Measurements from ENCODE around the gene HJV. TPM values are rescaled to one million over a fixed set of nuclear protein-coding genes. Genes with fewer than 3 reads are reported as not detected.
A peak's percentile ranks its signal among the peaks of the same experiment; 100 is the strongest.

HJV gene
- total RNA-seq, 4 donors from 2014 or later, result 274 to 585 (median 420) TPM

DNA sequence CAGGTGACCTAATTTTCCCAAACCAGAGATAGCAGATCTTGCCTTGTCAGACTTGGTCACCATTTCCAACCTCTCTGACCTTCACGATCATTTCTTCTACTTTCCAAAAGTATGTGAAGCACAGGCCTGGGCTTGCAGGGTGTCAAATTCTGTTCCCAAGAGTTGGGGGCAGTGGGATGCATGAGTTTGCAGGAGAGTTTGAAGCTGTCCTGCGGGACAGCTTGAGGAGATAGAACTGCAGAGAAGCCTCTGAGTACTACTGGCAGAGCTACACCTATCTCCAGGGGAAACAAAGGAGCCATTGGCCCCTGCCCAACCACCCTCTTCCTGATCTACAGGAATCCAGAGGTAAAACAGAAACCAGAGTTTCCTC, 36.4 kb downstream of the HJV start:
- Histone ChIP-seq H3K27ac (peak overlapping the region; percentile 95 to 99 (median 98)), H3K36me3 (no peaks in the 10 kb centered on the region), H3K9me3 (no peaks in the 10 kb centered on the region), H3K27me3 (no peaks in the 10 kb centered on the region), H3K4me1 (peaks cover 70 to 74% of the 10 kb centered on the region in 2 donors), H3K4me3 (peak overlapping the region; percentile 30 to 53 (median 44))
- intact Hi-C loops (cut with DNase I; ENCODE audit: low total_unique reads), result no loop called here
- peak in 1 of 2 donors; percentile 58 for DNase-seq
- TF ChIP-seq, protein P1, sequence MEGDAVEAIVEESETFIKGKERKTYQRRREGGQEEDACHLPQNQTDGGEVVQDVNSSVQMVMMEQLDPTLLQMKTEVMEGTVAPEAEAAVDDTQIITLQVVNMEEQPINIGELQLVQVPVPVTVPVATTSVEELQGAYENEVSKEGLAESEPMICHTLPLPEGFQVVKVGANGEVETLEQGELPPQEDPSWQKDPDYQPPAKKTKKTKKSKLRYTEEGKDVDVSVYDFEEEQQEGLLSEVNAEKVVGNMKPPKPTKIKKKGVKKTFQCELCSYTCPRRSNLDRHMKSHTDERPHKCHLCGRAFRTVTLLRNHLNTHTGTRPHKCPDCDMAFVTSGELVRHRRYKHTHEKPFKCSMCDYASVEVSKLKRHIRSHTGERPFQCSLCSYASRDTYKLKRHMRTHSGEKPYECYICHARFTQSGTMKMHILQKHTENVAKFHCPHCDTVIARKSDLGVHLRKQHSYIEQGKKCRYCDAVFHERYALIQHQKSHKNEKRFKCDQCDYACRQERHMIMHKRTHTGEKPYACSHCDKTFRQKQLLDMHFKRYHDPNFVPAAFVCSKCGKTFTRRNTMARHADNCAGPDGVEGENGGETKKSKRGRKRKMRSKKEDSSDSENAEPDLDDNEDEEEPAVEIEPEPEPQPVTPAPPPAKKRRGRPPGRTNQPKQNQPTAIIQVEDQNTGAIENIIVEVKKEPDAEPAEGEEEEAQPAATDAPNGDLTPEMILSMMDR (IDR thresholded peaks at IDR 0.05 in 4 of 5, conservative IDR thresholded peaks at IDR 0.05 in 1 of 5), result no peak
- peak in 1 of 2 donors; percentile 5 for ATAC-seq
- in situ Hi-C loops (cut with MboI; ENCODE audit: low sequenced_read_pairs in 4 of 4), result no loop called here

DNA sequence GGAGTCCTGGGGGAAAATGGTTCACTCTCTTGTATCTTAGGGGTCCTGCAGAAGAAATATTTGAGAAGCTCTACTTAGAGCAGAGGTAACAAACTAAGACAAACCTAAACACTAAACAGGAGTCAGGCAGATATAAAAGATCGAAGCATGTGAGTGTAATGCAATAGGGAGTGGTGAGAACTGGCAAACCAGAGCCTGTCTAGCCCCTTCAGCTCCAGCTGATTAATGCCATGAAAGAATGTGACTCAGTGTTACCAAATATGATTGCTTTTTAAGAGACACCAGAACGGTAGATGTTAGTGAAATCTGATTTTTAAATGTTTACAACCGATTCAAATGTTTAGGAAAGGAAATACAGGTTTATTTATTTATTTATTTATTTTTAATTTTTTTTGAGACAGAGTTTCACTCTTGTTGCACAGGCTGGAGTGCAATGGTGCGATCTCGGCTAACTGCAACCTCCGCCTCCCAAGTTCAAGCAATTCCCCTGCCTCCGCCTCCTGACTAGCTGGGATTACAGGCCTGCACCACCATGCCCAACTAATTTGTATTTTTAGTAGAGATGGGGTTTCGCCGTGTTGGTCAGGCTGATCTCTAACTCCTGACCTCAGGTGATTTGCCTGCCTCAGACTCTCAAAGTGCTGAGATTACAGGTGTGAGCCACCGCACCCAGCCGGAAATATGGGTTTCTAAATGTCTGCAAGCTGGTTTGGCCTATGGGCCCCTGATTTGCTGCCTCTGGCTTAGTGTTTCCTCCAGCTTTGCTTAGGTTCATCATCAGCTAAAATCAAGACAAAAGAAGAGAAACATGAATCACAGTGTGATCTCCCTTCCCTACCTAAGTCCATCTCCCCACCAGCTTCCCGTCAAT, 37.3 kb downstream of the HJV start:
- H3K27me3 ChIP-seq, result no peaks in the 10 kb centered on the region
- H3K36me3 ChIP-seq, result no peaks in the 10 kb centered on the region
- H3K9me3 ChIP-seq, result no peaks in the 10 kb centered on the region
- H3K4me3 ChIP-seq, result peak overlapping the region in 3 of 4 donors; percentile 11 to 53 (median 45)
- DNase-seq (peak in 1 of 2 donors; percentile 31), ATAC-seq (no peak)
- TF ChIP-seq, protein P1 (IDR thresholded peaks at IDR 0.05 in 4 of 5, conservative IDR thresholded peaks at IDR 0.05 in 1 of 5), result no peak
- peak; percentile 7 to 36 for TF ChIP-seq POLR2A (IDR thresholded peaks at IDR 0.05)
- in situ Hi-C loops (cut with MboI; ENCODE audit: low sequenced_read_pairs in 4 of 4) (no loop called here), intact Hi-C loops (cut with DNase I; ENCODE audit: low total_unique reads) (no loop called here)
- peak overlapping the region; percentile 95 to 99 (median 98) for H3K27ac ChIP-seq
- peaks cover 77 to 80% of the 10 kb centered on the region in 2 donors for H3K4me1 ChIP-seq

DNA sequence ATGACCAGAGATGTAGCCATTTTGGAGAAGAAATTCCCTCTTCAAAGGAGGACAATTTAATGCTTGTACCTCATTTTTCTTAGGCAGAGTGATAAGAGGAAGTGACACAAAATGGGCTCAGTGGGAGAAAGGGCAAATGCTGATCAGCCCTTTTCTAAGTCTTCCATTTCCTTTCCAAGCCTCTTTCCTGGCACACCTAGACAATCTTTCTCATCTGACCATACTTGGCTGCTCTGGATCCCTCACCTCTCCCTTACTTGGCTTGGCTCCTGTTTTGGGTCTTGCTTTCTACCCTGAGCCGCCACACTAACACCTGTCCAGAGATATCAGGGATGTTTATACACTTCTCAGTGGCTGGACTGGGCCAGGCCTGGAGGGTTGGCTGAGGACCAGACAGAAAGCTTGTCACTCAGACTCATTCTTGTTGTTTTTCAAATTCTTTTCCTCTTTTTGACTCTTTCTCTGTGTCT, 38.3 kb downstream of the HJV start:
- Histone ChIP-seq H3K4me3 (peak overlapping the region in 3 of 4 donors; percentile 11 to 53 (median 45)), H3K4me1 (peaks cover 87 to 90% of the 10 kb centered on the region in 2 donors), H3K36me3 (no peaks in the 10 kb centered on the region), H3K9me3 (no peaks in the 10 kb centered on the region), H3K27ac (peak overlapping the region; percentile 95 to 99 (median 98)), H3K27me3 (no peaks in the 10 kb centered on the region)
- DNase-seq (peak; percentile 92 to 95), ATAC-seq (peak; percentile 36 to 38)
- peak; percentile 4 to 32 for TF ChIP-seq POLR2A (IDR thresholded peaks at IDR 0.05)
- TF ChIP-seq, protein P1 (IDR thresholded peaks at IDR 0.05 in 4 of 5, conservative IDR thresholded peaks at IDR 0.05 in 1 of 5), result no peak
- in situ Hi-C loops (cut with MboI; ENCODE audit: low sequenced_read_pairs in 4 of 4) (no loop called here), intact Hi-C loops (cut with DNase I; ENCODE audit: low total_unique reads) (no loop called here)

DNA sequence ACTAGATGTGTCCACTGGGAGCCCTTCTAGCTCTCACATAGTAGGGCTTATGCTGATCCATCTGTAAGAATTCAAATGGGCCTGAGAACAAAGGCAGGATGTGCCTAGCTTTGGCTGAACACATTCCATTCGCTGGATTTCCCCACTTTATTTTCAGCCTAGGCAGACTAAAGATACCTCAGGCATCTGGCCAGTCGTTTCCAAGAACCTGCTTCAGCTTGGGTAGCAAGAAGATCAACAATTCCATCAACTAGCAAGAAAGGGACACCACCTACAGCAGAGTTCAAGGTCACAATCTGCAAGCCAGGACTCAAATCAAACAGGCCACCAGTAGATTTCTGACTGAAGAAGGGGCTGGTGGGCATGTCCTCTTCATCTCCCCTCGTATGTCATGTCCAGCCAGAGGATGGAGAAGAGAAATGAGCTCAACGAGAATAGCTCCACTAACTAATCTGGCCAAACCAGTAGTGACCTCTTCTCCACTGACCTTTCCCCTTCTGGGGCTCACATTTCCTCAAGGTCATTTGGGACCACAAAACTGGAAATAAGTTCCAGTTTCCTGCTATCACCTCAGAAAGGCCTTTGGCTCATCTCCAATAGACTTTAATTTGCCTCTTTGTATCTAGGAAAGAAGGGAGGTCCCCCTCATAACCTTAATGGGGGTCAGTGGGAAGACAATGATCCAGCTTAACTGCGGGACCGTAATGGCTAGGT, 39.4 kb downstream of the HJV start:
- Histone ChIP-seq H3K4me1 (peaks cover 89% of the 10 kb centered on the region in 2 donors), H3K4me3 (peak overlapping the region in 3 of 4 donors; percentile 1 to 22 (median 5))
- intact Hi-C loops (cut with DNase I; ENCODE audit: low total_unique reads), result no loop called here

More for the DNA sequence above, 39.4 kb downstream of the HJV start:
- in situ Hi-C loops (cut with MboI; ENCODE audit: low sequenced_read_pairs in 4 of 4), result no loop called here
- ATAC-seq (no peak), DNase-seq (peak in 1 of 2 donors; percentile 67)
- Histone ChIP-seq H3K36me3 (no peaks in the 10 kb centered on the region), H3K9me3 (no peaks in the 10 kb centered on the region), H3K27me3 (no peaks in the 10 kb centered on the region), H3K27ac (peak overlapping the region; percentile 95 to 99 (median 98))
- TF ChIP-seq, protein P1 (IDR thresholded peaks at IDR 0.05 in 4 of 5, conservative IDR thresholded peaks at IDR 0.05 in 1 of 5), result no peak
- no peak for TF ChIP-seq POLR2A (IDR thresholded peaks at IDR 0.05)
